Measurements from ENCODE around the gene NXPH3. TPM values are rescaled to one million over a fixed set of nuclear protein-coding genes. Genes with fewer than 3 reads are reported as not detected.
"Not testable (repeated sequence)": the region's sequence is repeated elsewhere in the genome, so short reads cannot be mapped to it uniquely, and the experiment has no call there.

NXPH3 gene
- total RNA-seq, 2 experiments from 2014 or later, result not detected

DNA sequence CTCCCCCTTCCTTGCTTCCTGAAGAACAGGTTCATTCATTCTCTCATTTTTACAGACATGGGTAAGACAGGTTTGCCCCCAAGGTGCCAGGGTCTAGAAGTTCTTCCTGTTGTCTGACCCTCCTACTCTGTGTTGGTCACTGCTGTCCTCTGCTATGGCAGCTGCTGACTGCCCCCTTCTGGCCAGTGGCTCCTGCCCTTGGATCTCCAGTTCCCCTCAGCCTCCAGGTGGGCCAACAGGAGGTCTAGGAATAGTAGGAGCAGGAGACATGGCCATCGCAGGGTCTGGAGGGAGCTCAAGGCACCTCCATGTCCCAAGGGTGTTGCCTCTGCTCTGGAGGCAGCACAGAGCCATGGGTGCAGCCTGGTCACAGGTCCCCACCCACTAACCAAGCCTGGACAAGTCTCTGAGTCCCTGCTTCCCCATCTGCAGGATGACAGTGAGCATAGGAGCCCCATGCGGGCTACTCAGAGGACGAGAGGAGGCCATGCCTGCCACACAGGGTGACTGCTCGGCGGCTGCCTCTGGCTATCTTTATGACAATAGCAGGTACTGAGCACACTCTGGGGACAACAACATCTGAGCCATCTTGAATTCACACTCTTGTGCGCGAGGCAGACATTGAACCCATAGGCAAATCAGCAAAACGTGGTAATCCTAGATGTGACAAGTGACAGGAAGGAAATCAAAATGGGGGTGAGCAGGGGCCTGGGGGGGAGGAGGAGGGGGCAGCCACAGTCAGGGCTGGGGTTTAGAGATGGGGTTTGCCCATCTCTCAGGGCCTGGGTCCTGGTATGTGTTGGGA, 27.0 kb upstream of the NXPH3 start:
- Mint-ChIP-seq H3K27me3 (ENCODE audit: low read depth) (peaks cover 7% of the 10 kb centered on the region), H3K27ac (no peak overlapping the region), H3K4me3 (no peak overlapping the region), H3K36me3 (ENCODE audit: low read depth) (no peaks in the 10 kb centered on the region), H3K4me1 (ENCODE audit: low read depth) (peaks cover 1% of the 10 kb centered on the region), H3K9me3 (ENCODE audit: insufficient read depth) (peaks cover 2% of the 10 kb centered on the region)
- CTCF ChIA-PET, result no interaction called here
- POLR2A ChIA-PET, result no interaction called here
- no peak for DNase-seq
- no peak for ATAC-seq

DNA sequence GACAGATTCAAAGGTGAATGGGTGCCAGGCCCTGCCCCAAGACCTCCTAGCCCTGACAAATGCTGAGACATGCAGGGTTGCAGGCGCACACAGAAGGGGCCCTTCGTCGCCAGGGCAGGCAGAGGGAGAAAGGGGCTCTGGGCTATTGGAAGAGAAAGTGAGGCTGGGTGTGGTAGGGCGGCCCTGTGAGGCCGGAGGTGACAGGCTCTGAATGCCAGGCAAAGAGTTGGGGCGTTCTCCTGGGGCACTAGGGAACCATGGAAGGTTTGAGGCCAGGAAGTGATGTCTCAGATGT, 26.4 kb upstream of the NXPH3 start:
- ChIA-PET CTCF (no interaction called here), POLR2A (no interaction called here)
- ATAC-seq, result no peak
- no peak for DNase-seq
- no peaks in the 10 kb centered on the region for H3K36me3 Mint-ChIP-seq (ENCODE audit: low read depth)
- H3K4me3 Mint-ChIP-seq, result no peak overlapping the region
- no peaks in the 10 kb centered on the region for H3K9me3 Mint-ChIP-seq (ENCODE audit: insufficient read depth)
- peaks cover 1% of the 10 kb centered on the region for H3K4me1 Mint-ChIP-seq (ENCODE audit: low read depth)
- H3K27me3 Mint-ChIP-seq (ENCODE audit: low read depth), result peaks cover 5% of the 10 kb centered on the region
- H3K27ac Mint-ChIP-seq, result no peak overlapping the region

DNA sequence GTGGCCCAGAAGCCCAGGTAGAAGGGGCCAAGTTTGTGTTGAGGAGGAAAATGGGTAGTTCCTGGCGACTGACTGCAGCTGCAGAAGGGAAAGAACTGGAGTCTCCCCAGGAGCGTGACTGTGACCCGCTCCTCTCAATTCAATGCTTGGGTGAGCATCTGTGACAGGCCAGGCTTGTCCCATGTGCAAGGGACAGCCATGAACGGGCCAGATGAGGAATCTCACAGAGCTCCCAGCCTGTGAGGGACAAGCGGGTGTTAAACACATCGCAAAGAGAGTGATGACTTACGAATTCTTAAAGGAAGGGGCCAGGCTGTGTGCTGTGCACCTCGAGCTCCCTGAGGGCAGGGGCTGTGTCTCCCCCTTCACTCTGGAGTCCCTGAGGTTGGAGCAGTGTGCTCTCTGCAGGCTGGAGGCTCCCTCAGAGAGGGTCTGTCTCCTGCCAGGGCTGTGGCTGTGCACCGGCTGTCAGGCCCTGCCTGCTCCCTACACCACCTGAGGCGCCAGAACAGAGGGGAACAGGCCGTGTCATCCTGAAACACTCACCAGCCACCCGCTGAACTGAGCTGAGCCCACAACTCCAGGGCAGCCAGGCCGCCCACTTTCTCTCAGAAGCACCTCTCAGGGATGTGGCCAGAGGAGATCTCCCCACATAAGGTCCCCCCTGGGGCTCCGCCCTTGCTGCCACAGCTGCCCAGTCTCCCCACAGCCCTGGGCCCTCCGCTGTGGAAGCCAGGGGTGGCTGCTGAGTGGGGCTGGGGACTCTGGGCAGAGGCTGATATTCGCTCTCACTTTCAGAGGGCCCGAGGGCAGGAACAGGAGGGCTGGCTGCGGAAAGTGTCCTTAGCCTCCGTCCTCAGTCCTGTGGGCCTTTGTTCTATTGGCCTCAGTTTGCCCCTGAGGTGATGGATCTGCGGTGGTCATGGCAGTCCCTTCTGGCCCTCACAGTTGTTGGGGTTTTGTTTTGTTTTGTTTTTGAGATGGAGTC, 25.7 kb upstream of the NXPH3 start:
- Mint-ChIP-seq H3K4me1 (ENCODE audit: low read depth) (peaks cover 1% of the 10 kb centered on the region), H3K9me3 (ENCODE audit: insufficient read depth) (no peaks in the 10 kb centered on the region), H3K27me3 (ENCODE audit: low read depth) (peaks cover 5% of the 10 kb centered on the region), H3K36me3 (ENCODE audit: low read depth) (no peaks in the 10 kb centered on the region), H3K4me3 (no peak overlapping the region), H3K27ac (no peak overlapping the region)
- ChIA-PET CTCF (interaction anchor here (0.8 kb wide), 1 partner anchor 181 kb away, joined by 3 read pairs; no protein-coding TSS in a partner anchor), POLR2A (no interaction called here)
- DNase-seq, result no peak
- ATAC-seq, result no peak

GRCh38 chr17:49550764-49551163, 24.9 kb upstream of the NXPH3 start:
- H3K27me3 Mint-ChIP-seq (ENCODE audit: low read depth); H3K4me3 Mint-ChIP-seq; H3K27ac Mint-ChIP-seq; ATAC-seq; DNase-seq; H3K36me3 Mint-ChIP-seq (ENCODE audit: low read depth); POLR2A ChIA-PET; H3K9me3 Mint-ChIP-seq (ENCODE audit: insufficient read depth); H3K4me1 Mint-ChIP-seq (ENCODE audit: low read depth): not testable (repeated sequence)
- CTCF ChIA-PET, result interaction anchor here (0.8 kb wide), 1 partner anchor 182 kb away, joined by 3 read pairs; no protein-coding TSS in a partner anchor

DNA sequence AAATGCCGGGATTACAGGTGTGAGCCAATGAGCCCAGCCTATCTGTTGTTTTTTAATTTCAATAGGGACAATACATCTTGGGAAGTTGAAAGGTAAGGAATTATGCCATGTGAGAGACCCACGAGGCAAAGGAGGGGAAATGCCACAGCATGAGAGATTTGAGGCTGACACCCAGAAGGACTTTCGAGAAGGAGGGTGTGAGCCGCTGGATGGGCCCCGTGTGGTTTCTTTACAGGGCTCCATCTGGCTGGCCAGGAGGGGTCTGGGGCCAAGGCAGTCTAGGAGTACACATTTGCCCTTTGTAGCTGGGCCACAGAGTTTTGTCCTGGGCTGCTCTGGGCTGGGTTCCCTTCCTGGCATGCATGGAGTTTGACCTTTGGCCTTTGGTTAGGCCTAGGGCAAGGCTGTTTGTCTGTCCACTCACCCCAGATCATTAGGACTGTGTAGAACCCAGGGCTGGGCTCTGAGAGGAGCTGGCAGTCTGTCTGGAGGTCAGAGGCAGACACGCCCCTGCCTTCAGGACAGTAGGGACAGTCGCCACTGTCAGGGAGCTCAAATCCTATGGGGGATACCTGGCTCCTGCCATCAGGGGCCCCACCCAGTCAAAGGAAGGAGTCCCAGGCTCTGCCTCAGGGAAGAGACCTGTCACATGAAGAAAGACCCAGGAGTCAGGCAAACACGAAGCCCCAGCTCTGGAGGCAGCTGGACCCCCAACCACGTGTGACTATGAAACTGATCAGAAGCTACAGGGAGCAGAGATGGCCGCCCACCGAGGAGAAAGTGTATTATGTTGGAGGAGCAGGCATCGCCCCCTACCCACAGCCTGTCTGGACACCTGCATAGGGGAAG, 24.2 kb upstream of the NXPH3 start:
- Mint-ChIP-seq H3K27ac (no peak overlapping the region), H3K36me3 (ENCODE audit: low read depth) (no peaks in the 10 kb centered on the region), H3K9me3 (ENCODE audit: insufficient read depth) (no peaks in the 10 kb centered on the region), H3K4me3 (no peak overlapping the region), H3K27me3 (ENCODE audit: low read depth) (peaks cover 5% of the 10 kb centered on the region), H3K4me1 (ENCODE audit: low read depth) (peaks cover 8% of the 10 kb centered on the region)
- POLR2A ChIA-PET, result no interaction called here
- ATAC-seq (no peak), DNase-seq (no peak)
- CTCF ChIA-PET, result interaction anchor here (1.4 kb wide), 1 partner anchor 143 kb away, joined by 7 read pairs; no protein-coding TSS in a partner anchor

GRCh38 chr17:49552070-49552751, 23.5 kb upstream of the NXPH3 start:
- CTCF ChIA-PET, result interaction anchor here (1.4 kb wide), 1 partner anchor 144 kb away, joined by 7 read pairs; no protein-coding TSS in a partner anchor
- Mint-ChIP-seq H3K4me1 (ENCODE audit: low read depth) (peaks cover 10% of the 10 kb centered on the region), H3K4me3 (no peak overlapping the region), H3K27ac (no peak overlapping the region), H3K27me3 (ENCODE audit: low read depth) (peaks cover 5% of the 10 kb centered on the region), H3K9me3 (ENCODE audit: insufficient read depth) (no peaks in the 10 kb centered on the region), H3K36me3 (ENCODE audit: low read depth) (no peaks in the 10 kb centered on the region)
- POLR2A ChIA-PET, result no interaction called here
- ATAC-seq, result no peak
- no peak for DNase-seq

DNA sequence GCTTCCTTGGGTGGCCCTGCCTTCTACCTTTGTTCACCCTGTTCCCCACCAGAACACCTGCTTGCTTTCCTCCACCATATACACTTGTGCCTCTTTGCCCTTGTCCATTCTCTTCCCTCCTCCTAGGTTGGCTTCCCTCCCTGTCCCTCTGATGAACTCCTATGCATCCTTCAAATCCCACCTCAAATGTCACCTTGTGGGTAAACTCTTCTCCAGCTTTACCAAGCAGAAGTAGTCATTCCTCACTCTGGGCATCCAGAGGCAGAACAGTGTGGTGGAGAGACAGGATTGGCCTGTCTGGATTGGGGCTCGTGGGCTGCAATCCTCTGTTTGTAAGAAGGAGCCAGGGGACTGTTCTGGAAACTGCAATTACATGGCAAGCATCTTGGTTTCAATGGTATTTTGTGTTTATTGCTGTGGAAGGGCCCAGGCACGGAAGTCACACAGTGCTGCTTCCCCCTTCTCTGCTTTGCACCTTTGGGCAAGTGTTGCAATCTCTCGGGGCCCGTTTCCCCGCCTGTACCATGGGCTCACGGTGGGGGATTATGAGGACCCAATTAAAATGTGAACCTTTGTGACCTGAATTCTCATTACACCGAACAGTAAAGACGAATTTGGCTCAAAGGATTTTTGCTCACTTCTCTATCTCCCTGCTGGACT, 21.9 kb upstream of the NXPH3 start:
- no peak for DNase-seq
- H3K9me3 Mint-ChIP-seq (ENCODE audit: insufficient read depth), result no peaks in the 10 kb centered on the region
- no peak overlapping the region for H3K27ac Mint-ChIP-seq
- peaks cover 12% of the 10 kb centered on the region for H3K4me1 Mint-ChIP-seq (ENCODE audit: low read depth)
- H3K36me3 Mint-ChIP-seq (ENCODE audit: low read depth), result no peaks in the 10 kb centered on the region
- H3K4me3 Mint-ChIP-seq, result no peak overlapping the region
- CTCF ChIA-PET, result interaction anchor here (3.1 to 5.0 kb wide), 2 partner anchors 12 to 119 kb away, joined by 27 to 62 read pairs; no protein-coding TSS in a partner anchor
- no peak for ATAC-seq
- H3K27me3 Mint-ChIP-seq (ENCODE audit: low read depth), result peaks cover 9% of the 10 kb centered on the region
- POLR2A ChIA-PET, result interaction anchor here (1.2 kb wide), 1 partner anchor 210 kb away, joined by 3 read pairs; the partner anchor contains the start of gene FAM117A

DNA sequence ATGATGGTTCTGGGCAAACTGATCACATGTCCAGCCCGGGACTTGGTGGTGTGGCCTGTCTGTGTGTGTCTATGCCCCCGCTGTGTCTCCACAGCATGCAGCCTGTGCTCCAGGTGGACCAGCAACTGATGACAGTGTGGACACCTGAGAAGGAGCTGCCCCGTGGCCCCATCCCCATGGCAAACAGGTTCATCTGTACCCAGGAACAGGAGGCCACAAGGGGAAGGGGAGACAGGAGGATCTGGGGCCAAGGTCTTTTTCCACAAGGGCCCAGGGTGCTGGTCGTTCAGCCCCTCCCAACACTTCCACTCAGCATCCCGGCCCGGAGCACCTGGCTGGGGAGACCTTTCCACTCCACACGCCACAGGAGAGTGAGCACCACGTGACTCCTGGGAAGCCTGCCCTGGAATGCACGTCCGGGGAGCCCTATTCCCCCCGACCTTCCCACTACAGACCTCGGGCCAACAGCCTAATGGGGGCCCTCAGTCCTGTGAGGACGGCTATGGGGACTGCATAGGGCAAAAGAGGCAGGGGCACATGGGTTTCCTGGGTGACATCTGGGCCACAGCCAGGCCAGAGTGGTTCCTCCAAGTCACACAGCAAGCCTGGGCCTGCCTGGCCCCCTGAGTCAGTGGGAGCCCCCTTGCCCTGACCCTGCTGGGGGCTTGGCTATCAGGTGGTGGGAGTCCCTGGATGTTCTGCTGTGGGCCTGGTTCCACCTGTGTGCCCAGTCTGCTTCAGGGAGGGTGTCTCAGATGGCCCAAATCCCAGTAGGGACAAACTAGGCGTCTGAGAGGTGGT, 20.8 kb upstream of the NXPH3 start:
- ChIA-PET CTCF (interaction anchor here (0.9 to 5.0 kb wide), 15 partner anchors 9 to 443 kb away, joined by 3 to 103 read pairs (median 27); partner anchors contain the start of genes NGFR, PHB1 and SLC35B1), POLR2A (no interaction called here)
- ATAC-seq (no peak), DNase-seq (no peak)
- H3K27ac Mint-ChIP-seq, result no peak overlapping the region
- no peak overlapping the region for H3K4me3 Mint-ChIP-seq
- no peaks in the 10 kb centered on the region for H3K36me3 Mint-ChIP-seq (ENCODE audit: low read depth)
- no peaks in the 10 kb centered on the region for H3K9me3 Mint-ChIP-seq (ENCODE audit: insufficient read depth)
- peaks cover 11% of the 10 kb centered on the region for H3K4me1 Mint-ChIP-seq (ENCODE audit: low read depth)
- peaks cover 13% of the 10 kb centered on the region for H3K27me3 Mint-ChIP-seq (ENCODE audit: low read depth)

DNA sequence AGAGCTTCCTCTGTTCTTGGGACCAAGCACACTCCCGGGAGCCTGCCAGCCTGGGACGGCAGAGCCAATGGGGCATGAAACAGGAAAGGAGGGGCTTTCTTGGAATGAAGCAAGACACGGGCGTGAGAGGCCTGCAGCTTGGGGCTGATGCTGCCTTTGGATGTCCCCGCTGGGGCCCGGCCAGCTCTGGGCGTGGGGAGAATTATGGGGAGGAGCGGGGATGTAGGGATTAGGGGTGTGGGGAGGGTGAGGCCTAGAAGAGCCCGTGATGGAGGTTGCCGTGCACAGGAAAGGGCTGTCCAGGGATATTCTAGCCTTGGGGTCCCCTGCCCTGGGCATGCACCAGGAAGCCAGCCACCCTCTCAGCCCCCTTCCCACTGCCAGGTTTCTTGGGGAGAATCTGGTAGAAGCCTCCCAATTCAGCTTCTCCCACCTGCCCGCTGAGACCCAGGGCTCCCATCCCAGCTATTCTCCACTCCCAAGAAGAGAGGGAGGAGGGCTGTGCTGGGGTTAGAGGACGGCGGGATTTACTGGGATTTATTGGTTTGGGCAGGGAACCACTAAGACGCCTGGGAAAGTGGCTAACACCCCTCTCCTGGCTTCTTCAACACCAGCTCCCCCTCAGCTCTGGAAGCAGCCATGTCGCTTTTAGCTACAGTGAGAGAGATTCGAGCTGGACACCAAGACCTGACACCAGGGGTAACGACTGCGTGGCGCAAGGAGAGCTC, 20.0 kb upstream of the NXPH3 start:
- ChIA-PET CTCF (interaction anchor here (0.6 to 5.0 kb wide), 45 partner anchors 10 to 539 kb away, joined by 3 to 103 read pairs (median 6); partner anchors contain the start of genes NGFR, PDK2, PHB1 and SLC35B1), POLR2A (interaction anchor here (0.6 kb wide), 1 partner anchor 122 kb away, joined by 3 read pairs; the partner anchor contains the start of gene SPOP)
- H3K4me3 Mint-ChIP-seq, result no peak overlapping the region
- no peaks in the 10 kb centered on the region for H3K9me3 Mint-ChIP-seq (ENCODE audit: insufficient read depth)
- ATAC-seq (no peak), DNase-seq (no peak)
- H3K36me3 Mint-ChIP-seq (ENCODE audit: low read depth), result no peaks in the 10 kb centered on the region
- peaks cover 15% of the 10 kb centered on the region for H3K27me3 Mint-ChIP-seq (ENCODE audit: low read depth)
- H3K27ac Mint-ChIP-seq, result no peak overlapping the region
- peaks cover 11% of the 10 kb centered on the region for H3K4me1 Mint-ChIP-seq (ENCODE audit: low read depth)
